ENCODE data around the gene MRPL36.

GRCh38 chr5:1768283-1769000, 31.2 kb downstream of the MRPL36 start:
- TF ChIP-seq, protein P1, sequence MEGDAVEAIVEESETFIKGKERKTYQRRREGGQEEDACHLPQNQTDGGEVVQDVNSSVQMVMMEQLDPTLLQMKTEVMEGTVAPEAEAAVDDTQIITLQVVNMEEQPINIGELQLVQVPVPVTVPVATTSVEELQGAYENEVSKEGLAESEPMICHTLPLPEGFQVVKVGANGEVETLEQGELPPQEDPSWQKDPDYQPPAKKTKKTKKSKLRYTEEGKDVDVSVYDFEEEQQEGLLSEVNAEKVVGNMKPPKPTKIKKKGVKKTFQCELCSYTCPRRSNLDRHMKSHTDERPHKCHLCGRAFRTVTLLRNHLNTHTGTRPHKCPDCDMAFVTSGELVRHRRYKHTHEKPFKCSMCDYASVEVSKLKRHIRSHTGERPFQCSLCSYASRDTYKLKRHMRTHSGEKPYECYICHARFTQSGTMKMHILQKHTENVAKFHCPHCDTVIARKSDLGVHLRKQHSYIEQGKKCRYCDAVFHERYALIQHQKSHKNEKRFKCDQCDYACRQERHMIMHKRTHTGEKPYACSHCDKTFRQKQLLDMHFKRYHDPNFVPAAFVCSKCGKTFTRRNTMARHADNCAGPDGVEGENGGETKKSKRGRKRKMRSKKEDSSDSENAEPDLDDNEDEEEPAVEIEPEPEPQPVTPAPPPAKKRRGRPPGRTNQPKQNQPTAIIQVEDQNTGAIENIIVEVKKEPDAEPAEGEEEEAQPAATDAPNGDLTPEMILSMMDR (conservative IDR thresholded peaks at IDR 0.05; ENCODE audit: low read depth, low read length), result no peak
- no peak for TF ChIP-seq POLR2A (IDR thresholded peaks at IDR 0.05; ENCODE audit: low read depth, low read length)

All from IMR-90 (cell line).